Parathyroid adenoma (tissue), 2 donors: Measurements from ENCODE around the gene YOD1.

ENCODE experiments used
- H2AFZ ChIP-seq: fragments of 300-600 bp; sonication (generic); one replicate; pipeline ENCODE4 v1.7.0; 2017; ENCODE audit warnings: antibody characterized with exemption, mild to moderate bottlenecking
- H3K27ac ChIP-seq: fragments of 300-600 bp; sonication (generic); one replicate; pipeline ENCODE4 v1.7.0; 2017
- H3K27me3 ChIP-seq: fragments of 300-600 bp; sonication (generic); one replicate; pipeline ENCODE4 v1.7.0; 2017; ENCODE audit warnings: low read length; ENCODE audit not compliant: control insufficient read depth, insufficient read depth
- H3K36me3 ChIP-seq: fragments of 300-600 bp; sonication (generic); one replicate; pipeline ENCODE4 v1.7.0; 2017; ENCODE audit warnings: low read length; ENCODE audit not compliant: control insufficient read depth, insufficient read depth
- H3K4me1 ChIP-seq: fragments of 300-600 bp; sonication (generic); one replicate; pipeline ENCODE4 v1.7.0; 2017; ENCODE audit warnings: control low read depth
- H3K4me2 ChIP-seq: fragments of 300-600 bp; sonication (generic); one replicate; pipeline ENCODE4 v1.7.0; 2017; ENCODE audit warnings: low read length
- H3K4me3 ChIP-seq: fragments of 300-600 bp; sonication (generic); one replicate; pipeline ENCODE4 v1.7.0; 2017; ENCODE audit warnings: low read depth, low read length
- H3K79me2 ChIP-seq: fragments of 300-600 bp; sonication (generic); one replicate; pipeline ENCODE4 v1.7.0; 2017; ENCODE audit warnings: control low read depth
- H3K9ac ChIP-seq: fragments of 300-600 bp; sonication (generic); one replicate; pipeline ENCODE4 v1.7.0; 2017; ENCODE audit warnings: mild to moderate bottlenecking
- H3K9me3 ChIP-seq: fragments of 300-600 bp; sonication (generic); one replicate; pipeline ENCODE4 v1.7.0; 2017; ENCODE audit warnings: low read length; ENCODE audit not compliant: control insufficient read depth
- CTCF ChIP-seq: fragments of 300-600 bp; sonication (generic); IDR thresholded peaks from one replicate; pipeline ENCODE4 v1.7.0; 2017; ENCODE audit warnings: antibody characterized with exemption, mild to moderate bottlenecking
- donor health status: primary hyperparathyroidism.

Gene YOD1

GRCh38 chr1:207084701-207085180 lies 33.7 kb upstream of the YOD1 start:
- H3K9me3 ChIP-seq, result no peaks in the 10 kb centered on the region
- H3K27ac ChIP-seq, result no peak overlapping the region
- H3K4me2 ChIP-seq, result no peak overlapping the region
- no peaks in the 10 kb centered on the region for H3K4me1 ChIP-seq
- no peak overlapping the region for H3K9ac ChIP-seq
- no peak overlapping the region for H2AFZ ChIP-seq
- no peaks in the 10 kb centered on the region for H3K79me2 ChIP-seq
- peak; percentile 26 for TF ChIP-seq CTCF
- no peaks in the 10 kb centered on the region for H3K27me3 ChIP-seq
- no peak overlapping the region for H3K4me3 ChIP-seq
- H3K36me3 ChIP-seq, result no peaks in the 10 kb centered on the region

- Histone ChIP-seq H2AFZ (no peak overlapping the region), H3K27me3 (no peaks in the 10 kb centered on the region), H3K27ac (no peak overlapping the region), H3K36me3 (no peaks in the 10 kb centered on the region), H3K4me2 (no peak overlapping the region), H3K9ac (no peak overlapping the region), H3K9me3 (no peaks in the 10 kb centered on the region), H3K4me3 (no peak overlapping the region), H3K4me1 (no peaks in the 10 kb centered on the region), H3K79me2 (no peaks in the 10 kb centered on the region)
- no peak for TF ChIP-seq CTCF
These were observed 33.2 kb upstream of the YOD1 start for GRCh38 chr1:207084232-207084631.

GRCh38 chr1:207081806-207082205 lies 30.8 kb upstream of the YOD1 start:
- Histone ChIP-seq H3K4me1 (no peaks in the 10 kb centered on the region), H3K79me2 (no peaks in the 10 kb centered on the region), H3K9me3 (no peaks in the 10 kb centered on the region), H3K4me2 (no peak overlapping the region), H3K27me3 (no peaks in the 10 kb centered on the region), H3K4me3 (no peak overlapping the region), H2AFZ (no peak overlapping the region), H3K36me3 (no peaks in the 10 kb centered on the region), H3K27ac (no peak overlapping the region), H3K9ac (no peak overlapping the region)
- no peak for TF ChIP-seq CTCF

GRCh38 chr1:207081088-207081487 lies 30.1 kb upstream of the YOD1 start:
- no peaks in the 10 kb centered on the region for H3K79me2 ChIP-seq
- H3K27me3 ChIP-seq, result no peaks in the 10 kb centered on the region
- H3K27ac ChIP-seq, result no peak overlapping the region
- no peak for TF ChIP-seq CTCF
- no peak overlapping the region for H3K4me2 ChIP-seq
- no peaks in the 10 kb centered on the region for H3K36me3 ChIP-seq
- no peaks in the 10 kb centered on the region for H3K9me3 ChIP-seq
- H3K9ac ChIP-seq, result no peak overlapping the region
- H3K4me3 ChIP-seq, result no peak overlapping the region
- H3K4me1 ChIP-seq, result no peaks in the 10 kb centered on the region
- H2AFZ ChIP-seq, result no peak overlapping the region

- no peaks in the 10 kb centered on the region for H3K9me3 ChIP-seq
- H3K79me2 ChIP-seq, result no peaks in the 10 kb centered on the region
- no peak overlapping the region for H2AFZ ChIP-seq
- TF ChIP-seq CTCF, result no peak
- no peak overlapping the region for H3K4me3 ChIP-seq
- H3K36me3 ChIP-seq, result no peaks in the 10 kb centered on the region
- H3K9ac ChIP-seq, result no peak overlapping the region
- no peak overlapping the region for H3K27ac ChIP-seq
- no peaks in the 10 kb centered on the region for H3K4me1 ChIP-seq
- H3K4me2 ChIP-seq, result no peak overlapping the region
- H3K27me3 ChIP-seq, result no peaks in the 10 kb centered on the region
These were observed 28.8 kb upstream of the YOD1 start for GRCh38 chr1:207079706-207080241.
